BE2C (cell line): ENCODE measurements around the gene ACADSB.

ENCODE experiments used
- DNase-seq: peaks from one replicate; pipeline ENCODE4 v3.0.0-alpha.2; 2020
- H3K27me3 ChIP-seq: fragments of 250-450 bp; sonication (Bioruptor Pico); 2 replicates; pipeline ENCODE4 v1.5.1; 2020; ENCODE audit warnings: mild to moderate bottlenecking
- H3K36me3 ChIP-seq: fragments of 250-450 bp; sonication (Bioruptor Pico); 2 replicates; pipeline ENCODE4 v1.5.1; 2020; ENCODE audit warnings: mild to moderate bottlenecking
- H3K4me1 ChIP-seq: fragments of 250-450 bp; sonication (Bioruptor Pico); 2 replicates; pipeline ENCODE4 v1.5.1; 2020
- H3K4me3 ChIP-seq: 2 replicates; pipeline ENCODE4 v1.5.1; 2011; ENCODE audit warnings: low read depth, low read length
- H3K9me3 ChIP-seq: fragments of 250-450 bp; sonication (Bioruptor Pico); 2 replicates; pipeline ENCODE4 v1.5.1; 2020
- CTCF ChIP-seq: IDR thresholded peaks from 2 replicates; pipeline ENCODE4 v1.5.1; 2012; ENCODE audit warnings: mild to moderate bottlenecking, low read depth, low read length

ACADSB gene

GRCh38 chr10:123017421-123018165, 8.8 kb downstream of the ACADSB start:
- no peak for TF ChIP-seq CTCF
- H3K4me1 ChIP-seq, result no peaks in the 10 kb centered on the region
- DNase-seq, result no peak
- H3K27me3 ChIP-seq, result no peaks in the 10 kb centered on the region
- no peaks in the 10 kb centered on the region for H3K9me3 ChIP-seq
- H3K4me3 ChIP-seq, result no peak overlapping the region
- H3K36me3 ChIP-seq, result no peaks in the 10 kb centered on the region

- Histone ChIP-seq H3K4me3 (no peak overlapping the region), H3K9me3 (no peaks in the 10 kb centered on the region), H3K36me3 (no peaks in the 10 kb centered on the region), H3K4me1 (no peaks in the 10 kb centered on the region), H3K27me3 (no peaks in the 10 kb centered on the region)
- TF ChIP-seq CTCF, result no peak
- DNase-seq, result no peak
Measured at GRCh38 chr10:123018531-123018930, 9.7 kb downstream of the ACADSB start.

- no peak overlapping the region for H3K4me3 ChIP-seq
- H3K4me1 ChIP-seq, result no peaks in the 10 kb centered on the region
- no peaks in the 10 kb centered on the region for H3K27me3 ChIP-seq
- DNase-seq, result no peak
- no peak for TF ChIP-seq CTCF
- no peaks in the 10 kb centered on the region for H3K9me3 ChIP-seq
- no peaks in the 10 kb centered on the region for H3K36me3 ChIP-seq
Measured at GRCh38 chr10:123019264-123019663, 10.5 kb downstream of the ACADSB start.

GRCh38 chr10:123019941-123020703, 11.3 kb downstream of the ACADSB start:
- no peak for TF ChIP-seq CTCF
- no peaks in the 10 kb centered on the region for H3K9me3 ChIP-seq
- no peaks in the 10 kb centered on the region for H3K4me1 ChIP-seq
- H3K36me3 ChIP-seq, result no peaks in the 10 kb centered on the region
- H3K4me3 ChIP-seq, result no peak overlapping the region
- no peaks in the 10 kb centered on the region for H3K27me3 ChIP-seq
- no peak for DNase-seq

- Histone ChIP-seq H3K9me3 (no peaks in the 10 kb centered on the region), H3K27me3 (no peaks in the 10 kb centered on the region), H3K4me3 (no peak overlapping the region), H3K36me3 (no peaks in the 10 kb centered on the region), H3K4me1 (no peaks in the 10 kb centered on the region)
- DNase-seq, result no peak
- no peak for TF ChIP-seq CTCF
Measured at GRCh38 chr10:123021517-123021916, 12.7 kb downstream of the ACADSB start.

- no peak overlapping the region for H3K4me3 ChIP-seq
- no peaks in the 10 kb centered on the region for H3K27me3 ChIP-seq
- H3K4me1 ChIP-seq, result no peaks in the 10 kb centered on the region
- H3K36me3 ChIP-seq, result no peaks in the 10 kb centered on the region
- no peak for DNase-seq
- no peak for TF ChIP-seq CTCF
- no peaks in the 10 kb centered on the region for H3K9me3 ChIP-seq
Measured at GRCh38 chr10:123024540-123024939, 15.7 kb downstream of the ACADSB start.
